Measurements from ENCODE around the gene CCND1. TPM values are rescaled to one million over a fixed set of nuclear protein-coding genes. Genes with fewer than 3 reads are reported as not detected.

Gene CCND1
- total and polyA plus RNA-seq, 12 donors: 11.4 to 292 (median 173) TPM

DNA sequence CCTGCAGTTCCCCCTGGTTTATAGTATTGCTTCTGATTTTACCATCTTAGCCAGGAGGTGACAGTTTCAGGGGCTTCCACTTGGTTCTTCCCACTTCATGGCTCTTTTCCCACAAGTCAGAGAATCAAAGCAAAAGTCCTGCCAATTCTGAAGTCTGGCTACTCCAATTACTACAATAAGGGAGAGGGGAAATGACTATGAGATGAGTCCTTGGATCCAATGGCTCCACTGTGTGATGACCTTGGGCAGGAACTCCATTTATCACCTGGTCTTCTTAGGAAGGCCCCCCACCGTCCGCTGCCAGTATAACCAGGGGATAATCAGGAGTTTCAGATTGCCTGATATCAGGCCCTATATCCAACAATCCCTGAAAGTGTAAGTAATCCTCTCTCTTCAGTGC lies 31.6 kb upstream of the CCND1 start:
- Histone ChIP-seq H3K4me3 (no peak overlapping the region), H3K27ac (no peak overlapping the region), H3K36me3 (no peaks in the 10 kb centered on the region), H3K9me3 (peaks cover 0 to 31% (median 14%) of the 10 kb centered on the region in 11 donors), H3K27me3 (no peaks in the 10 kb centered on the region), H3K4me1 (no peaks in the 10 kb centered on the region)
- TF ChIP-seq, protein P1, sequence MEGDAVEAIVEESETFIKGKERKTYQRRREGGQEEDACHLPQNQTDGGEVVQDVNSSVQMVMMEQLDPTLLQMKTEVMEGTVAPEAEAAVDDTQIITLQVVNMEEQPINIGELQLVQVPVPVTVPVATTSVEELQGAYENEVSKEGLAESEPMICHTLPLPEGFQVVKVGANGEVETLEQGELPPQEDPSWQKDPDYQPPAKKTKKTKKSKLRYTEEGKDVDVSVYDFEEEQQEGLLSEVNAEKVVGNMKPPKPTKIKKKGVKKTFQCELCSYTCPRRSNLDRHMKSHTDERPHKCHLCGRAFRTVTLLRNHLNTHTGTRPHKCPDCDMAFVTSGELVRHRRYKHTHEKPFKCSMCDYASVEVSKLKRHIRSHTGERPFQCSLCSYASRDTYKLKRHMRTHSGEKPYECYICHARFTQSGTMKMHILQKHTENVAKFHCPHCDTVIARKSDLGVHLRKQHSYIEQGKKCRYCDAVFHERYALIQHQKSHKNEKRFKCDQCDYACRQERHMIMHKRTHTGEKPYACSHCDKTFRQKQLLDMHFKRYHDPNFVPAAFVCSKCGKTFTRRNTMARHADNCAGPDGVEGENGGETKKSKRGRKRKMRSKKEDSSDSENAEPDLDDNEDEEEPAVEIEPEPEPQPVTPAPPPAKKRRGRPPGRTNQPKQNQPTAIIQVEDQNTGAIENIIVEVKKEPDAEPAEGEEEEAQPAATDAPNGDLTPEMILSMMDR (IDR thresholded peaks at IDR 0.05): no peak
- intact Hi-C loops (cut with DNase I): no loop called here
- ATAC-seq: no peak
- no peak for DNase-seq
- WGBS, 2 donors: 90 to 94% methylated on average over 2 of the region's 2 CpGs

- intact Hi-C loops (cut with DNase I): no loop called here
- Histone ChIP-seq H3K4me3 (no peak overlapping the region), H3K4me1 (no peaks in the 10 kb centered on the region), H3K27me3 (no peaks in the 10 kb centered on the region), H3K9me3 (peaks cover 0 to 31% (median 14%) of the 10 kb centered on the region in 11 donors), H3K36me3 (no peaks in the 10 kb centered on the region), H3K27ac (no peak overlapping the region)
- ATAC-seq (no peak), DNase-seq (no peak)
- 73 to 75% methylated on average over 17 of the region's 17 CpGs for WGBS, 2 donors
- TF ChIP-seq, protein P1 (IDR thresholded peaks at IDR 0.05): no peak
Observed at GRCh38 chr11:69611548-69612526, 29.1 kb upstream of the CCND1 start.

- Histone ChIP-seq H3K4me1 (no peaks in the 10 kb centered on the region), H3K4me3 (no peak overlapping the region), H3K27ac (no peak overlapping the region), H3K27me3 (no peaks in the 10 kb centered on the region), H3K9me3 (peaks cover 0 to 20% (median 7%) of the 10 kb centered on the region in 11 donors), H3K36me3 (no peaks in the 10 kb centered on the region)
- no peak for DNase-seq
- no peak for ATAC-seq
- intact Hi-C loops (cut with DNase I): no loop called here
- TF ChIP-seq, protein P1 (IDR thresholded peaks at IDR 0.05): no peak
- 94% methylated on average over 9 of the region's 9 CpGs for WGBS, 2 donors
Observed at GRCh38 chr11:69613594-69613993, 27.4 kb upstream of the CCND1 start.

- TF ChIP-seq, protein P1 (IDR thresholded peaks at IDR 0.05): no peak
- no peak for DNase-seq
- Histone ChIP-seq H3K4me3 (no peak overlapping the region), H3K27me3 (no peaks in the 10 kb centered on the region), H3K36me3 (no peaks in the 10 kb centered on the region), H3K27ac (no peak overlapping the region), H3K9me3 (peaks cover 0 to 15% (median 4%) of the 10 kb centered on the region in 11 donors), H3K4me1 (no peaks in the 10 kb centered on the region)
- 82 to 87% methylated on average over 8 of the region's 8 CpGs for WGBS, 2 donors
- intact Hi-C loops (cut with DNase I): no loop called here
- no peak for ATAC-seq
Observed at GRCh38 chr11:69614085-69614484, 26.9 kb upstream of the CCND1 start.
